Breast epithelium (tissue), 3 donors: Measurements from ENCODE around the gene VEGFA.

Experiments used
- POLR2AphosphoS5 ChIP-seq, 3 donors: sonication (generic); formaldehyde crosslinking; IDR thresholded peaks; one replicate each; pipeline ENCODE4 v1.6.1; 2017; ENCODE audit warnings: antibody characterized with exemption in 3 of 3
- TF ChIP-seq, protein P1 (sequence below), 3 donors: fragments of 450-650 bp; IDR thresholded peaks; one replicate each; pipeline ENCODE4 v1.5.1; 2016 to 2017; ENCODE audit warnings: antibody characterized with exemption in 3 of 3, mild to moderate bottlenecking in 3 of 3, moderate library complexity in 3 of 3

DNA sequence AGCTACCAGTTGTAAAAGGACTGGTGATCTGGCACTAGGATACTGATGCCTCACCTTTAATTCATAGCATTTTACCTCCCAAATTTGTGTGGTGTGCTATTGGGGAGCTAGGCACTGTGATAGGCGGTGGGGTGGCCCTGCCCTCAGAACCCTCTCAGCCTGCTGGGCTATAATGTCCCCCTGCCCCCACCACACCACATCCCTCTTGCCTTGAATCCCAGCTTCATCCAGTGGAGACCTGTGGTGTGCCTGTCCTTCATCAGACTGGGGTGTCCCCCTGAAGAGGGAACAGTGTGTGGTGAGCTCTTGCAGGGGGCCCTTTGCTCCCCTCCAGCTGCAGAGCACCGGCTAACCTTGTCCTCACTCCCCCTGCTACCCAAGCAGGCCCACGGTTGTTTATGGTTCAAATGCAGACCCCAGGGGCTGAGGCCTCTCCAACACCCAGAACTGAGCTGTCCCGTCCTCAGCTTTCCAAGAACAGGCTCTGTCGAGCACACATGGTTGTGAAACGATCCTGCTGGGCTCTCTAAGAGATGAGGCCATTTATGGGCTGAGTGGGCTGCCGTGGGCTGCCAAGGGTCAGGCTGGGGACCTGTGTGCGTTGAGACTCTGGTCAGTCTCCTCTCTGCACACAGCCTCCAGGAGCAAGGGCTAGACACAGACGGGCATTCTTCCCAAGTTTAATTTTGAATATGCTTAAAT lies 26.9 kb upstream of the VEGFA start:
- TF ChIP-seq, protein P1, sequence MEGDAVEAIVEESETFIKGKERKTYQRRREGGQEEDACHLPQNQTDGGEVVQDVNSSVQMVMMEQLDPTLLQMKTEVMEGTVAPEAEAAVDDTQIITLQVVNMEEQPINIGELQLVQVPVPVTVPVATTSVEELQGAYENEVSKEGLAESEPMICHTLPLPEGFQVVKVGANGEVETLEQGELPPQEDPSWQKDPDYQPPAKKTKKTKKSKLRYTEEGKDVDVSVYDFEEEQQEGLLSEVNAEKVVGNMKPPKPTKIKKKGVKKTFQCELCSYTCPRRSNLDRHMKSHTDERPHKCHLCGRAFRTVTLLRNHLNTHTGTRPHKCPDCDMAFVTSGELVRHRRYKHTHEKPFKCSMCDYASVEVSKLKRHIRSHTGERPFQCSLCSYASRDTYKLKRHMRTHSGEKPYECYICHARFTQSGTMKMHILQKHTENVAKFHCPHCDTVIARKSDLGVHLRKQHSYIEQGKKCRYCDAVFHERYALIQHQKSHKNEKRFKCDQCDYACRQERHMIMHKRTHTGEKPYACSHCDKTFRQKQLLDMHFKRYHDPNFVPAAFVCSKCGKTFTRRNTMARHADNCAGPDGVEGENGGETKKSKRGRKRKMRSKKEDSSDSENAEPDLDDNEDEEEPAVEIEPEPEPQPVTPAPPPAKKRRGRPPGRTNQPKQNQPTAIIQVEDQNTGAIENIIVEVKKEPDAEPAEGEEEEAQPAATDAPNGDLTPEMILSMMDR (IDR thresholded peaks at IDR 0.05) = no peak
- TF ChIP-seq POLR2AphosphoS5 (IDR thresholded peaks at IDR 0.05) = no peak
